ENCODE measurements around the gene NREP. TPM values are rescaled to one million over a fixed set of nuclear protein-coding genes. Genes with fewer than 3 reads are reported as not detected.

Gene NREP
- total RNA-seq, 1 experiment from 2014 or later: 17.1 TPM

- in situ Hi-C loops (cut with HindIII; ENCODE audit: low pct_unique_long_range_greater_than_20kb, low sequenced_read_pairs): no loop called here
- no peak for DNase-seq (ENCODE audit: low read depth, low spot score)
Observed at GRCh38 chr5:111745075-111745739, 11.8 kb downstream of the NREP start.

DNA sequence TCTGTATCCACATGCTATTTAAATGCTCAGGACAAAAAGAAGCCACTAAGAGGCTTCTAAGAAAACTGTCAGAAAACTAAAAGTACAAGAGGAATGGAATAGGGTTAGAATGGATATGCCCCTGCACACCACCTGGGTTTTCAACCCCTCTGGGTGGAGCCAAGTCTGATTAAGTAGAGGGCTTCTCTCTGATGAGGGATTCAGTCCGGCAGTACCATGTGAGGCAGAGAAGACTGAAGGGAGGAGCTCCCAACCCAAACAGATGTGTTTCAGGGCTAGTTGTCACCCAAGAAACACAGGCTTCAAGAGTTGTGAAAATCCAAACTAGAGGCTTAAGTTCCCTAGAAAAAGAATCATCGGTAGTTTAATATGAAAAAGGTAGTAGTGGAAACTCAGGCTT is 12.5 kb downstream of the NREP start:
- DNase-seq (ENCODE audit: low read depth, low spot score): no peak
- in situ Hi-C loops (cut with HindIII; ENCODE audit: low pct_unique_long_range_greater_than_20kb, low sequenced_read_pairs): no loop called here

GRCh38 chr5:111743988-111744387 is 13.0 kb downstream of the NREP start:
- no peak for DNase-seq (ENCODE audit: low read depth, low spot score)
- in situ Hi-C loops (cut with HindIII; ENCODE audit: low pct_unique_long_range_greater_than_20kb, low sequenced_read_pairs): no loop called here

DNA sequence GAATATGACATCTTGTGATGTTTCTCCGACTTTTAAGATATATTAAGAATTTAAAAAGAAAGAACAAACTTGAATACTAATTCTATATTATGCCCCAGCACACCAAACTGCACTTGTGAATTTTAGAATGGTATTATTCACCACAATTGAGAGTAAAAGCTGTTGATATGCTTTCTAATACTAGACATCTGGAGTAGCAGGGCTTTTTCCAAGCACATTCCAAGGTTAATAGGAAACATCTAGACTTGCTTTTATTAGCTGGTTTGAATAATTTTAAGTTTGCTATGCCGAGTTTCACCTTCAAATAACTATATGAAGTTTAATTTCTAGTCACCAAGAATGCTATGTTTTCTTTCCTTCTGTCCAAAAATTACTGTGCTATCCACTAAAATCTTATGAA is 13.5 kb downstream of the NREP start:
- DNase-seq (ENCODE audit: low read depth, low spot score): no peak
- in situ Hi-C loops (cut with HindIII; ENCODE audit: low pct_unique_long_range_greater_than_20kb, low sequenced_read_pairs): no loop called here

- DNase-seq (ENCODE audit: low read depth, low spot score): no peak
- in situ Hi-C loops (cut with HindIII; ENCODE audit: low pct_unique_long_range_greater_than_20kb, low sequenced_read_pairs): no loop called here
Observed at GRCh38 chr5:111742177-111742994, 14.6 kb downstream of the NREP start.

GRCh38 chr5:111741278-111741677 is 15.7 kb downstream of the NREP start:
- DNase-seq (ENCODE audit: low read depth, low spot score): no peak
- in situ Hi-C loops (cut with HindIII; ENCODE audit: low pct_unique_long_range_greater_than_20kb, low sequenced_read_pairs): no loop called here

DNA sequence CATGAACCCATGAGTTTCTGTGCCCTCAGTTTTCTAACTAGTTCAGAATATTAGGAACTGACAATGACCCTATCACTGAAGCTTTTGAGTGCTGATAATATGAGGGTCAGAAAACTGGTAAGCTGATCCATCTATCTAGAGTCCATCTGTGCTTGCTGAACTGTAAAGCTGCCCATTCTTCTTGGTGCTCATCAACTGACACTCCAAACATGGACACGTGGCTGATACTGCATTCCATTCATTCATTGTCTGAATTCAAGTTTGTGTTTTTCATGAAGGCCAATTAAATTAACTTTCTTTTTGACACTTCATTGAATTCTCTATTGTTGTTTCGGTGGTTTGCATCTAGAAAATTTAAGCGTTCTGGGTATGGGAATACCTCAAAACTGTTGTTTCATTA is 17.6 kb downstream of the NREP start:
- no peak for DNase-seq (ENCODE audit: low read depth, low spot score)
- in situ Hi-C loops (cut with HindIII; ENCODE audit: low pct_unique_long_range_greater_than_20kb, low sequenced_read_pairs): no loop called here

DNA sequence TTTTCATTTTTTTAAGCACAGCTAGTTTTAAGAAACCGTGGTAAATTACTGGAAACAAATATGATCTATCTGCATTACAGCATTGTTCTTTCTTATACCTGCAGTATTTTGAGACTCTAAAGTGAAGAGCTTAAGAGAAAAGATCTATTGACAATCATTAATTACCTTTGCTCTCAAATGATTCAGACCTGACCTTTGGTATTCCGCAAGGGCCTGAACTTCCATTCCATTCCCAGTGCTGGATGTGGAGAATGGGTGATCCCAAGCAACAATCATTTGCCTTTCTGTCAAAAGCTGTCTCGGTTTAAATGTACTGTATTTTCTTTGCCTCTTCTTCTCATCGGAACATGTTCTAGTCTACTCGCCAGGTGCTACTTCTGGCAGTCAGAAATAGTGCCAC is 18.9 kb downstream of the NREP start:
- DNase-seq (ENCODE audit: low read depth, low spot score): no peak
- in situ Hi-C loops (cut with HindIII; ENCODE audit: low pct_unique_long_range_greater_than_20kb, low sequenced_read_pairs): no loop called here

DNA sequence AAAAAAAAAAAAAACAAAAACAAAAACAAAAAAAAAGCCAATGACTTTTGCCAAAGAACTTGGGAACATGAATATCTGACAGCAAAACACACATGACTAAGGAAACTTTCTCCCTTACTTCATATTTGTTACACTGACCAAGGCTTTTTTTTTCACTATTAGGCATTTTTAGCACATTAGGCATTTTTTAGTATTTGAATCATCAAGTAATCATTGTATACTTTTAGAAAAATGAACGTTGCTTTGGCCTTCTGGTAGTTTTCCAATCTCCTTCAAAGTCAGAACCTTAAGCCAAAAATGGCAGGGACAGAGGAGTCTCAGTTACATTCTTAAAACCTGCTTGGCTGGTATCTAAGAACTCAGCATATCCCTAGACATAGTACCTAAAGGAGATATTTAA is 19.3 kb downstream of the NREP start:
- in situ Hi-C loops (cut with HindIII; ENCODE audit: low pct_unique_long_range_greater_than_20kb, low sequenced_read_pairs): no loop called here
- DNase-seq (ENCODE audit: low read depth, low spot score): no peak

- in situ Hi-C loops (cut with HindIII; ENCODE audit: low pct_unique_long_range_greater_than_20kb, low sequenced_read_pairs): no loop called here
- no peak for DNase-seq (ENCODE audit: low read depth, low spot score)
Observed at GRCh38 chr5:111735583-111736270, 21.3 kb downstream of the NREP start.

DNA sequence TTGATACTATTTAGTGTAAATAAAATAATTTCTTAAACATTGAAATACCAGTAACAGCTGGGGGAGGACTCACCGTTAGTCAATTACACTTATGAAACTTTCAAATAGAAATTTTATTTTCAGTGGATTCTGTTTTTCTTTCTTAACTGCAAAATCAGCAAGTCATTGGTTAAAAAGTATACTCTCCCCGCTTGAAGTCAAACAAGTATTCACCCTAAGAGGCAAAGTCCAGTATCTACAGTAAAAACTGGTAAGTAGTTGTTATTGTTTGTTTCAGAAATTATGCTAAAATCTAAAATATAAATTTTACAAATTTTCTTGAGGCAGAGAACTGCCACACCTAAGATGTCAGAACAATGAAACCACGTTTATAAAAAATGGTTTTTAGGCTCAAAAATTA is 22.4 kb downstream of the NREP start:
- DNase-seq (ENCODE audit: low read depth, low spot score): no peak
- in situ Hi-C loops (cut with HindIII; ENCODE audit: low pct_unique_long_range_greater_than_20kb, low sequenced_read_pairs): no loop called here

DNA sequence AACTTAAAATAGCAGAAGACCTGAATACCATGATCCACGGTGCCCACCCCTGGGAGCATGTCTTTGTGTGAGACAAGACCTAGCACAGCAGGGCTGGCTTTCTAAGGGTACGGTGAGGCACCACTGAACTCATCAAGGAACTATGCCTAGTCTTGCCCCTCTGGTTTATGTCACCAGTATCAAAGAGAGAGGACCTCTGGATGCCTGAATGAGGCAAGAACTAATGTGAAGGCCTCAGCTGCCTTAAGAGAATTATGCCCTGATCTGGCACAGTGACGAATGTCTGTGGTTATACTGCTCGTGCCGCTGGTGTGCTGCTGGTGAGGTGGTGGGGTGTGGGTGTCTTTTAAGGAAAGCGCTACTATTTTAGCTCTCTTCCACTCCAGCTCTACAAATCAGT is 23.0 kb downstream of the NREP start:
- no peak for DNase-seq (ENCODE audit: low read depth, low spot score)
- in situ Hi-C loops (cut with HindIII; ENCODE audit: low pct_unique_long_range_greater_than_20kb, low sequenced_read_pairs): no loop called here

- in situ Hi-C loops (cut with HindIII; ENCODE audit: low pct_unique_long_range_greater_than_20kb, low sequenced_read_pairs): no loop called here
- no peak for DNase-seq (ENCODE audit: low read depth, low spot score)
Observed at GRCh38 chr5:111733571-111733970, 23.4 kb downstream of the NREP start.

DNA sequence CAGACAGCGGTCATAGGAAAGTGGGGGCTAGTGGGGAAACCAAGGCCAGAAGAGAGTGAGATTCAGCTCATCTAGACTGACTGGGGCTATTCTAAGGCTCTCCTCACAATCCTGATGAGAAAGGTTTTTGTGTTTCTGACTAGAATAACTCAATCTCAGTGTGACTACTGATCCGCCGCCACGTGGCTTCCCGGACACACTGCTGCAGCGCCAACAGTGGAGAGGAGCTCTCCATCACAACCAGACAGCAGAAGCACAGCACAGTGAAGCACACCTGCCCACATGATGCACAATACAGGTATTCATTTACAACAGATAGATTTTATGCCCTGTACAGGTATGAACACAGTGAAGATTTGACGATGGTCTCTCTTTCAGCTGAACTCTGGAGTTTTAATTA is 25.4 kb downstream of the NREP start:
- DNase-seq (ENCODE audit: low read depth, low spot score): no peak
- in situ Hi-C loops (cut with HindIII; ENCODE audit: low pct_unique_long_range_greater_than_20kb, low sequenced_read_pairs): no loop called here

DNA sequence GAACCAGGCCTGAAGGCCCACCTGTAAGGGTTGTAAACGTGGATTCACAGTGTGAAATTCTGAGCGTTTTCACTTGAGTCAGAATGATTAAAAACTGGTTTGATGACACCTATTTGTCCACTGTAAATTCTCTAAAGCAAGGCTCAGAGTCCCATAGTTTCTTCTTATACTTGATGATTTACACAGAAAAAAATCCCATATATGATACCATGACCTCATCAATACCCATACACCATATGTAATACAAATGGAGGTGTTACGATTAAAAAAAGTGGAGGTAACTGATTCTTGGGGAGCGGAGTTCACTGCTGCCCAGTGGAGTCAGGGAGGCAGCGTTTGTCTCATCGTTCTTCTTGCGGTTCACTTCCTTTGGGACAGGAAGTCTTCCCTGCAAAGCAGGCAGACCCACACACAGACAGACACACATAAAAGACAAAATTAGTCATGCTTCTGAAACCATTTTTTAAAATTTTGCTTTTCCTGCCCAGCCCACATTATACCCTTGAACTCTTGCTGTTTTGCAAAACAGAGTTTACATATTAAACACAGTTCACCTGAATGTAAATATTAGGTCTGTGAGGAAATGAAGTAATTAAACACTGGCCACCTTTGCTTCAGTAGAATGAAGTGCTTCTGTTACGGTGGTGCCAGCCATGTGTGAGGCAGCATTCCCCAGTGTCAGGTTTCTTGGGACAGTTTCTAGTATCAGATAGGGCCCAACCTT is 26.2 kb downstream of the NREP start:
- in situ Hi-C loops (cut with HindIII; ENCODE audit: low pct_unique_long_range_greater_than_20kb, low sequenced_read_pairs): no loop called here
- no peak for DNase-seq (ENCODE audit: low read depth, low spot score)

DNA sequence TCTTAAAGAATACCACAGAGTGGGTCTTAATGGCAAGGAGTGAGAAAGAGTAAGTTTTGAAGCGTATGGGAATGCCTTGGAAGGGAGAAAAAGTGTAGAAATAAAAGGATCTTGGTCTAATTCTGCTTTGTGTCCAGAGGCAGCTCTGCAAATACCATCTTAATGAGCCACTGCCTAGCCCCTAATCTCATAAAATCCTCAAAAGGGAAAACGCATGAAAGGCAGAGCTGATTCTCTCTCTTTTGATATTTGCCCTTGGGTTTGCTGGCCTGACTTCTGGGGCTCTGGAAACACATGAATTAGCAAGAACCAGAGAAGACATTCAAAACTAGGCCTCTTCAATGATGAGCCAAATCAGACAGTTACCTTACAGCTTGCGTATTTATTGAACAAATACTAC is 28.1 kb downstream of the NREP start:
- no peak for DNase-seq (ENCODE audit: low read depth, low spot score)
- in situ Hi-C loops (cut with HindIII; ENCODE audit: low pct_unique_long_range_greater_than_20kb, low sequenced_read_pairs): no loop called here

DNA sequence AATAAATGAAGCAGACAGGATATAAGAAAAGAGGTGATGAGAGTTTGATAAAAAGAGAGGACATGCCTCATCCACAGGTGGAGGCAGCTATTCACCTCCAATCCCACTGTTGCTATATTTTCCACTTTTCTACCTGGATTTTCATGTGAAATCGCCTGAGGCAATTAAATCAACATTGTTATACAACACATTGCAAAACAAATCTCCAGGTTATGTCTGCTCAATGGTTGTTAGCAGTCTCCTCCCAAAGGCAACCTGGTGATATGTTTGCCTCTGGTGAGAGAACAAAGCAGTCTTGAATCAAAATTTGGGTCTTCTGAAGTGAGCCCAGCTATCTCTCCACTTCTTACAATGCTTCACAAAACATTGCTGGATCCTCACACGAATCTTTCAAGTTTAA is 30.0 kb downstream of the NREP start:
- in situ Hi-C loops (cut with HindIII; ENCODE audit: low pct_unique_long_range_greater_than_20kb, low sequenced_read_pairs): no loop called here

DNA sequence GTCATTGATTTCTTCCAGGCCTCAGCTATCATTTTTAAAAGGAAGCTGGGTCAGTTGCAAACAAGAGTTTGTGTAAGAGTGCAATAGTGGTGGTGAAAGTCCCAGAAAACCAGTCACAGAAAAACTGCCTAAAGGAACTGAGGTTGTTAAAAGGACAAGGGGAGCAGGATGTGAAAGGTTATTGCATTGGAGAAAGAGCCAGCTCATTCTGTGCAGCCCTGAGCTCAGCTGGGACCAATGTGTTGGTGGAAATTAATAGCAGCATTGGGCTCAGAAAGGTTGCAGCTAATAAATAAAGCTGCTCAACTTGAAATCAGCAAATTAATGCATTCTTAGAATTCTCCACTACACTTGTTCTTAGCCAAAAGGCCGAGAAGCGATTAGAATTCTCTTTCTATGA is 34.9 kb downstream of the NREP start:
- DNase-seq (ENCODE audit: low read depth, low spot score): no peak
- in situ Hi-C loops (cut with HindIII; ENCODE audit: low pct_unique_long_range_greater_than_20kb, low sequenced_read_pairs): no loop called here

More for the DNA sequence above, 30.0 kb downstream of the NREP start:
- DNase-seq (ENCODE audit: low read depth, low spot score): no peak

Data from SK-MEL-5 (cell line).